Esophagus squamous epithelium (tissue), 4 donors: ENCODE results near the gene GABRP.
"Not testable (repeated sequence)": the region's sequence is repeated elsewhere in the genome, so short reads cannot be mapped to it uniquely, and the experiment has no call there.

Experiments used
- POLR2A ChIP-seq, 4 donors: fragments of 450-650 bp; IDR thresholded peaks; one replicate each; pipeline ENCODE4 v1.6.1; 2017; ENCODE audit warnings: antibody characterized with exemption in 4 of 4, mild to moderate bottlenecking in 4 of 4, moderate library complexity in 3 of 4
- TF ChIP-seq, protein P1 (sequence below), 6 experiments: fragments of 450-650 bp in 4 of 6; fragments of 200-600 bp in 2 of 6; sonication (generic) in 2 of 6; IDR thresholded peaks; one replicate each; pipeline ENCODE4 v1.5.1; 2016 to 2019; ENCODE audit warnings: antibody characterized with exemption in 6 of 6, mild to moderate bottlenecking in 4 of 6, moderate library complexity in 4 of 6

DNA sequence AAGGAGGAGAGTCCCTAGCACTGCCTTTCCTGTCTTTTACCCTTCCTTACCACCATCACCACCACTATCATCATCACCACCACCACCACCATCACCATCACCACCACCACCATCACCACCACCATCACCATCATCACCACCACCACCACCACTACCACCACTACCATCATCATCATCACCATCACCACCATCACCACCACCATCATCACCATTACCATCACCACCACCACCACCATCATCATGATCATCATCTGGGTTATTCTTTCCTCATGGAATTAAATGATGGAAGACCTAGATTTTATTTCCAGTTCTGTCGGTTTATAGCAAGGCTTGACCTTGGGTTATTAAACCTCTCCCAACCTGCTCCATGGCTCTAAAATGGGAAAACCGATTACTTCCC lies 50.5 kb downstream of the GABRP start:
- TF ChIP-seq, protein P1, sequence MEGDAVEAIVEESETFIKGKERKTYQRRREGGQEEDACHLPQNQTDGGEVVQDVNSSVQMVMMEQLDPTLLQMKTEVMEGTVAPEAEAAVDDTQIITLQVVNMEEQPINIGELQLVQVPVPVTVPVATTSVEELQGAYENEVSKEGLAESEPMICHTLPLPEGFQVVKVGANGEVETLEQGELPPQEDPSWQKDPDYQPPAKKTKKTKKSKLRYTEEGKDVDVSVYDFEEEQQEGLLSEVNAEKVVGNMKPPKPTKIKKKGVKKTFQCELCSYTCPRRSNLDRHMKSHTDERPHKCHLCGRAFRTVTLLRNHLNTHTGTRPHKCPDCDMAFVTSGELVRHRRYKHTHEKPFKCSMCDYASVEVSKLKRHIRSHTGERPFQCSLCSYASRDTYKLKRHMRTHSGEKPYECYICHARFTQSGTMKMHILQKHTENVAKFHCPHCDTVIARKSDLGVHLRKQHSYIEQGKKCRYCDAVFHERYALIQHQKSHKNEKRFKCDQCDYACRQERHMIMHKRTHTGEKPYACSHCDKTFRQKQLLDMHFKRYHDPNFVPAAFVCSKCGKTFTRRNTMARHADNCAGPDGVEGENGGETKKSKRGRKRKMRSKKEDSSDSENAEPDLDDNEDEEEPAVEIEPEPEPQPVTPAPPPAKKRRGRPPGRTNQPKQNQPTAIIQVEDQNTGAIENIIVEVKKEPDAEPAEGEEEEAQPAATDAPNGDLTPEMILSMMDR (IDR thresholded peaks at IDR 0.05) = not testable (repeated sequence)
- TF ChIP-seq POLR2A (IDR thresholded peaks at IDR 0.05) = not testable (repeated sequence)
